T-helper 2 cell treated with Interferon-gamma antibody and Interleukin-4, amounts not matched to agents 5 μg/mL and 100 μg/mL, for 36 hours (primary cell): ENCODE results near the gene IRX2.

Experiments used
- DNase-seq: peaks from one replicate; pipeline ENCODE4 v3.0.0; 2021; ENCODE audit warnings: low spot score
- H3K27ac Mint-ChIP-seq: one replicate; pipeline ENCODE4 v1.8.0; 2021; ENCODE audit warnings: mild to moderate bottlenecking, mixed read lengths
- H3K27me3 Mint-ChIP-seq: one replicate; pipeline ENCODE4 v1.8.0; 2021; ENCODE audit warnings: low read depth, mixed read lengths
- H3K36me3 Mint-ChIP-seq: one replicate; pipeline ENCODE4 v1.8.0; 2021; ENCODE audit warnings: low read depth, mixed read lengths
- H3K4me1 Mint-ChIP-seq: one replicate; pipeline ENCODE4 v1.8.0; 2021; ENCODE audit warnings: low read depth, mixed read lengths
- H3K4me3 Mint-ChIP-seq: one replicate; pipeline ENCODE4 v1.8.0; 2022; ENCODE audit warnings: mild to moderate bottlenecking, moderate library complexity, mixed read lengths
- H3K9me3 Mint-ChIP-seq: one replicate; pipeline ENCODE4 v1.8.0; 2021; ENCODE audit warnings: mixed read lengths

IRX2 gene

DNA sequence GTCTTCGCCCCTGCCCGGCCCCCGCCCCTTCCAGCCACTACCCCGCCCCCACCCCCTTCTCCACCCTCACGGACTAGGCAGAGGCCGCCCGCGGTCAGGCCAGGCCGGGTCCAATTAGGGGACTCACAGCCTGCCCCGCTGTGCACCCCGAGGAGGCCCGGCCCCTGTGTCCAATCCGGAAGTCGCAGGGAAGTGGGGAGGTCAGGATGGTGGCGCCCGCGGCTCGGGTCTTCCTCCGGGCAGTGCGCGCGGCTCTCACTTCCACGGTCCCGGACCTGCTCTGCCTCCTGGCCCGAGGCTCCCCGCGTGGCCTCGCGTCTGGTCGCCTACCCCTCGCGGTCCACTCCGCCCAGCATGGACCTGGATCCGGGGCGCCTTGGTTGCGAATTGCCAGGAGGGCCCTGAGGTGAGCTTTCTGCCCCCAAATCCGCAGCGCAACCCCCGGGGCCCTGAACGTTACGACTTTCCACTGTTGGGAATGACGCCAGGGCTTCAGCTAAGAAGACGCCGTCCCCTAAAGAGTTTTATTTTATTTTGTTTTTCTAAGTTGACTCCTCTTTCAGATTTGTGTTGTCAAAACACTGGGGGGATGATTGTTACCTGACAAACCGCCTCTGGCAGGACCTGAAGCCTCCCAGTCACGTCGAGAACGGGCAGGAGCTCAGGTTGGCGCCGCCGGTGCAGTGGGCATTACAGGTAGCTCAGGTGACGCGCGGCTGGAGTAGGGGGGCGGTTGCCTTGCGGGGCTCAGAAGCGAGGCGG lies 763 bp upstream of the IRX2 start:
- Mint-ChIP-seq H3K9me3 (no peaks in the 10 kb centered on the region), H3K4me3 (peak overlapping the region; percentile 13), H3K27me3 (peaks cover 60% of the 10 kb centered on the region), H3K27ac (peak overlapping the region; percentile 65), H3K4me1 (peaks cover 2% of the 10 kb centered on the region), H3K36me3 (no peaks in the 10 kb centered on the region)
- DNase-seq: no peak

DNA sequence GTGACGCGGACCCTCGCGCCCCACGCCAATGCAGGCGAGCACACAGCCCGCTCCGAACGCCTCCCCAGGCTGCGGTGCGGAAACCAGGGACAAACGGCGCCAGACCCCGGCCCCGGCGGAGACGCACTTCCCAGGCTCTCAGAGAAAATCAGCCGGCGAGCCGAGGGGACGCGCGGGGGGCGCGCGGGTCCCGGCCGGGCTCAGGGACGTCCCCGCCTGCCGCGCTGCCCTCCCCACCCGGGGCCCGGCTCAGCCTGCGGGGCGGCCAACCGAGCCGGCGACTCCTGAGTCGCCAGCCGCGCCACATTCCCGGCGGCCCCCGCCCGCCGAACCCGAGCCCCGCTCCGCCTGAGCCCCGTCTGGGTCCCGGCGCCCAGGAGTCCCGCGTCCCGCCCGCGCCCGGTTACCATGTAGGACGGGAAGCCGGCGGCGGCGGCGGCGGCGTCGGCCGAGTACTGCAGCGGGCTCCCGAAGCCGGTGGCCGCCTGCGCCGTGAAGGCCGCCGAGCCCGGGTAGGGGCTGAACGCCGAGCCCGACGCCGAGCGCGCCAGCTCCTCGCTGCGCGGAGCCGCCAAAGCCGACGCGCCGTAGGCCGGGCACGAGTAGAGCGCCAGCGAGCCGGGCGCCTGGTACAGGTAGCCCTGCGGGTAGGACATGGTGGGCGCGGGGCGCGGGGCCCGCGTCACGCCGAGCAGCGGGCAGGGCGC lies 566 bp downstream of the IRX2 start:
- no peak for DNase-seq
- peaks cover 57% of the 10 kb centered on the region for H3K27me3 Mint-ChIP-seq

DNA sequence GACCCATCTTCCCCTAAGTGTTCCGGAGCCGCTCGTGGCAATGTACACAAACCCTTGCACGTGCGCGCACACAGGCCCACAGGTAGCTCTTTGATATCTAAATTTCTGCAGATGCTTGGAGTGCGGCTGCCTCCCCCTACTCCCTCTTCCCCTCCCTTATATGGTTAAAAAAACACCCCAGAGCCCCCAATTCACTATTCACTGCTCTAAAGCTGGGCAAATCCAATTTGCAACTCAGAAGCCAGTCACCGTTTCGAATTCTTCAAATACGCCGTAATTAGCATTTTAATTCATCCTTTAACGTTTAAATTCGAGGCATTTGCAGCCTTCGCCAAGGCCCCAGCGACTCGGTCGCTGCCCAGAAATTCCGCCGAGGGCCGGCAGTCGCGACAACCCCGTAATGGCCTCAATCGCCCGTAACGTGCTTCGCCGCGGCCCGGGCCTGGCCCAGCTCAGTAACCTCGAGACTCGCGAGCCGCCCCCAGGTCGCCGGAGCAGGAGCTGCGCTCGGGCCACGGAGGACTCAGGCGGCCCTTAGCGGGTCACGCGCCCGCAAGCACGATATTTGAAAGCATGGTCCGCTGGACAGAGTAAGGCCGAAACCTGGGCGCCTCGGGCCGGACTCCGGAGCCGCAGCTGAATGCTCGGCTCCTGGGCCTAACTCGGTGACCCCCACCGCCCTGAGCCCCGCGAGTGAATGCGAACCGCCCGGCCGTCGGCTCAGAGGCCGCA lies 1.3 kb downstream of the IRX2 start:
- no peak for DNase-seq

More for the DNA sequence above, 566 bp downstream of the IRX2 start:
- peaks cover 2% of the 10 kb centered on the region for H3K4me1 Mint-ChIP-seq
- no peaks in the 10 kb centered on the region for H3K36me3 Mint-ChIP-seq
- H3K27ac Mint-ChIP-seq: no peak overlapping the region
- no peak overlapping the region for H3K4me3 Mint-ChIP-seq
- H3K9me3 Mint-ChIP-seq: no peaks in the 10 kb centered on the region

DNA sequence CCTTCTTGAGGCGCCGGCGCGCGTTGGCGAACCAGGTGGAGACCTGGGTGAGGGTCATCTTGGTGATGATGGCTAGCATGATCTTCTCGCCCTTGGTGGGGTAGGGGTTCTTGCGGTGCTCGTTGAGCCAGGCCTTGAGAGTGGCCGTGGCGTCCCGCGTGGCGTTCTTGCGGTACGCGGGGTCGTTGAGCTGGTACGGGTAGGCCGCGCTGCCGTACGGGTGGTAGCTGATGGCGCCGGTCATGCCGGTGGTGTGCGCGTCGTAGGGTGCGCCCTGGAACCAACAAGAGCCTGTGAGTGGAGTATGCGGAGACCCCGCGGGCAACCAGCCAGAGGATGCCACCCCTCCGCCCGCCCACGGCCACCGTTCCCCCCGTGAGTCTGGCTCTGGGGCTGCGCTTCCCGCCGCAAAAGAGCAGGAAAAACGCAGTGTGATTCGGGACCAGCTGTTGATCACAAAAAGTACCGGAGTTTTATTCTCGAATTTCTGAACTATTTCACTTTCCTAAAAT lies 1.9 kb downstream of the IRX2 start:
- Mint-ChIP-seq H3K4me1 (no peaks in the 10 kb centered on the region), H3K27ac (peak overlapping the region; percentile 82), H3K36me3 (no peaks in the 10 kb centered on the region), H3K27me3 (peaks cover 61% of the 10 kb centered on the region), H3K4me3 (peak overlapping the region; percentile 42), H3K9me3 (no peaks in the 10 kb centered on the region)
- no peak for DNase-seq

More for the DNA sequence above, 1.3 kb downstream of the IRX2 start:
- Mint-ChIP-seq H3K36me3 (no peaks in the 10 kb centered on the region), H3K4me3 (peak overlapping the region; percentile 26), H3K27me3 (peaks cover 58% of the 10 kb centered on the region), H3K27ac (peak overlapping the region; percentile 82), H3K9me3 (no peaks in the 10 kb centered on the region), H3K4me1 (no peaks in the 10 kb centered on the region)

DNA sequence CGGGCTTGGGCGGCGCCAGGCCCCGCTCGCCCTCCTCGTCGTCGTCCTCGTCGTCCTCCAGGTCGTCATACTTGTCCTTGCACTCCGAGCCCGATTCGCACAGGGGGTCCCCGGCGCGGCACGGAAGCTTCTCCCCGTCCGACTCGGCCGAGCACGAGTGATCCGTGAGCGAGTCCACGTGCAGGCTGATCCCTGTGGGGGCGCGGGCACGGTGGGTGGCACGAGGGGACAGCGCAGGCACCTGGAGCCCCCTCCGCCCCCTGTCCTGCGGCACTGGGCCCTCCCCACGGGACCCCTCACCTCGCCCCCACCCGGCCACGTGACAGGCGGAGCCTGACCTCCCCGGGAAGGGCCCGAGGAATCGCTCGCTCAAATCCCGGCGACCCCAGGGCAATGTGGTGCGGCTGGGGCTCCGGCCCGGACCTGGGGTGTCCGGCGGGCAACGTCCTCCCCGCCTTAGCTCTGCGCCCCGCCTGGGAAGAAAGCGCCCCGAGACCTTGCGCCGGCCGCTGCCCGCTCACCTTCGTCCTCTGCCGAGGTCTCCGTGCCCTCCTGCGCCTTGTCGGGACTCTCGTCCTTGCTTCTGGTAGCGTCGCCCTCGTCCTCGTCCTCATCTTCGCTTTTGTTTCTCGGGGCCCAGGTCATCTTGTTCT lies 2.5 kb downstream of the IRX2 start:
- H3K9me3 Mint-ChIP-seq: no peaks in the 10 kb centered on the region
- DNase-seq: no peak
- H3K36me3 Mint-ChIP-seq: no peaks in the 10 kb centered on the region
- no peaks in the 10 kb centered on the region for H3K4me1 Mint-ChIP-seq
- peak overlapping the region; percentile 64 for H3K27ac Mint-ChIP-seq
- peaks cover 61% of the 10 kb centered on the region for H3K27me3 Mint-ChIP-seq
- H3K4me3 Mint-ChIP-seq: peak overlapping the region; percentile 42

DNA sequence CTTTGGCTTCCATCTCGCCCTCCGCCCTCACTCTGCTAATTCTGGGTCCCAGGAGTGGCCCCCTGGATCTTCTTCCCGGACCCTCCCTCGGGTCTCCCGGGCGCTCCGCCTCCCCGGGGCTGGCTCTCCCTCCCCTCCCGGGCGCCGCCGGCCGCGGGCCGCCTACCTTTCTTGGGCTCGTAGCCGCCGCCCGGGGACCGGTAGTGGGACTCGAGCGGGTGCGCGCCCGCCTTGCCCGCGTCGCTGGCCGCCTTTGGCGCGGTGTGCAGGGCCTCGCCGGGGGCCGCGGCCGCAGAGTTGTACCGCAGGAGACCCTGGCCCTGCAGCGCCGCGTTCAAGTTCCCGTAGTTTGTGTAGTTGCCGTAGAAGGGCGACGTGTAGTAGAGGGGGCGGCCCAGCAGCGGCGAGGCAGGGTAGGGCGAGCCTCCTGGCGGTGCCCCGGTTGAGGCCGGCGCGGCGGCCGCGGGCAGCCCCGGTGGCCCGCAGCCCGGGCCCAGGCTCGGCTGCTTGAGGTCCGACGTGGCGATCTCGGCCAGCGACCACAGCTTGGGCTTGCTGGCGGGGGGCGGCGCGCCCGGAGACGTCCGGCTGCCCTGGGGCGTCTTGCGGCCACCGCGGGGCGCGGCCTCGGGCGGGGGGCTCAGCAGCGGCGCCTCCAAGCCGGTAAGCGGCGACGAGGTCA lies 3.2 kb downstream of the IRX2 start:
- no peaks in the 10 kb centered on the region for H3K4me1 Mint-ChIP-seq
- DNase-seq: no peak
- no peak overlapping the region for H3K27ac Mint-ChIP-seq
- H3K9me3 Mint-ChIP-seq: no peaks in the 10 kb centered on the region
- no peak overlapping the region for H3K4me3 Mint-ChIP-seq
- no peaks in the 10 kb centered on the region for H3K36me3 Mint-ChIP-seq
- peaks cover 62% of the 10 kb centered on the region for H3K27me3 Mint-ChIP-seq

DNA sequence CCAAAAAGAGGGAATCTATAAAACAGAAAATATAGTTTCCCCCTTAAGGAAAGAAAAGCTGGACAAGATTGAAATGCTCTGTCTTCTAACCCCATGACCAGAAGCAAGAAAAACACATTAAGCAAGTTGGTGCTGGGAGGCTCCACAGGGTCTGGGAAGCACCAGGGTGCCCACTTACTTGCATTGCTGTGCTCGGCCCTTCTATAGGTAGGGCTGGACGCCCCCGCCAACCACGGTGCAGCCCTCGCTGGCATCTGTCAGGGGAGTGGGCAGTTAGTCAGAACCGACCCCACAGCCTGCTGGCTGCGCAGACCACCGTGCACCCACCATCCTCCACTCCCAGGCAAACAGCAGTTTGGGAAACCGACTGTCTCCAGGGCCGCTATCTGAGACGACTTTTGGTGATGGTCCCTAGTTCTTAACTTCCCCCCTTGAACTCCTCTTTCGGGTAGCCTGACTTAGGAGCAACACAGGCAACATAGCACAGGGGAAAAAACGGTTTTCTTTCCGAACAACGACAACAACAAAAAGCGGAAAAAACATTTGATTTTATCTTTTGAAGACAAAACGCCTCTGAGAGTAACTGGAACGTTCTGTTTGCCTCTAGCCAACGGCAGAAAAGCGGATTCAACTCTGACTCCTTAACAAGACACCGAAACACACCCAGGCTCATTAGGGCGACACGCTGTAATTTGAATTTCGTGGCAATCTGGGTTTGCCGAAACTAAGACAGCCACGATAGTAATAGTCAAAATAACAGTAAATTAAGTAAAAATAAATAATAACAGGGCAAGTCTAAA lies 3.9 kb downstream of the IRX2 start:
- Mint-ChIP-seq H3K4me1 (no peaks in the 10 kb centered on the region), H3K36me3 (no peaks in the 10 kb centered on the region), H3K27me3 (peaks cover 58% of the 10 kb centered on the region), H3K4me3 (no peak overlapping the region), H3K9me3 (no peaks in the 10 kb centered on the region), H3K27ac (no peak overlapping the region)
- DNase-seq: no peak

DNA sequence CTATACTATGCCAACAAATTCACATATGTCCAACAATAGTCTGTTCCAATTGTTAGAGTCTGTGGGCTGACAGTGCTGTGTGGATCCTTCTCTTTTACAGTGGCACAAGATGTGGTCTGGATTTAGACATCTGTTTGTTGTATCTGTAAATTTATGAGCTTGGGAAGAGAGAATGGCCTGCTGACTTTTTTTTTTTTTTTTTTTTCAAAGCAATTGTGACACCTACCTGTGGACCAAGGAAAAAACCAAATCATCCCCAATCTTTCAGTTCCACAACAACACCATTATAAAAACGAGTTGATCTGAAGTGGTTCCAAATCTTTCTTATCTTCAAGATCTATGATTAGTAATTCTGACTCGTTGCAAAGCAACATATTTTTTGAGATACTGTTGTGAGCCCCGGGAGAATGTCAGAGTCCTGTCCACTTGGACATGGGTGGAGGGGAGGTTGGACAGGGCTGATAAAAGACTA lies 4.9 kb downstream of the IRX2 start:
- no peak overlapping the region for H3K4me3 Mint-ChIP-seq

DNA sequence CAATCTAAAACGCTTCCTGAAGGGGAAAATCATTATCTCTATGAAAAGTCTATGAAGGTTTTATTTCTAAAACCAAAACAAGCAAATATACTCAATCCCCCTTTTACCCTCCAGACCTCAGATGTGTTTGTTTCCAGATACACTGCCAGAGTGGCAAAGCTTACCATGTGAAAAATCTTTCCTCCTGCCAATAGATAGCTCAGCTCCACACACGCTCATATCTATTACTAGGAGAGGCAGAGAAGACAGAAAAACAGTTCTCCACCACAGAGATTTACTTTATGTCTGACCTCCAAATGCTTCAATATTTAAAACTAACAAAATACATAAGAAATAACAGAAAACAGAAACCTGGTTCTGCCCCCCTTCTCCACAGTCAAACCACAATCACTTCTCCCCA lies 7.0 kb downstream of the IRX2 start:
- H3K27me3 Mint-ChIP-seq: peaks cover 60% of the 10 kb centered on the region
- DNase-seq: no peak
- no peaks in the 10 kb centered on the region for H3K36me3 Mint-ChIP-seq
- H3K4me1 Mint-ChIP-seq: no peaks in the 10 kb centered on the region
- no peaks in the 10 kb centered on the region for H3K9me3 Mint-ChIP-seq
- no peak overlapping the region for H3K27ac Mint-ChIP-seq
- H3K4me3 Mint-ChIP-seq: no peak overlapping the region

More for the DNA sequence above, 4.9 kb downstream of the IRX2 start:
- no peak overlapping the region for H3K27ac Mint-ChIP-seq
- peaks cover 62% of the 10 kb centered on the region for H3K27me3 Mint-ChIP-seq
- H3K9me3 Mint-ChIP-seq: no peaks in the 10 kb centered on the region
- DNase-seq: no peak
- H3K36me3 Mint-ChIP-seq: no peaks in the 10 kb centered on the region
- H3K4me1 Mint-ChIP-seq: no peaks in the 10 kb centered on the region

DNA sequence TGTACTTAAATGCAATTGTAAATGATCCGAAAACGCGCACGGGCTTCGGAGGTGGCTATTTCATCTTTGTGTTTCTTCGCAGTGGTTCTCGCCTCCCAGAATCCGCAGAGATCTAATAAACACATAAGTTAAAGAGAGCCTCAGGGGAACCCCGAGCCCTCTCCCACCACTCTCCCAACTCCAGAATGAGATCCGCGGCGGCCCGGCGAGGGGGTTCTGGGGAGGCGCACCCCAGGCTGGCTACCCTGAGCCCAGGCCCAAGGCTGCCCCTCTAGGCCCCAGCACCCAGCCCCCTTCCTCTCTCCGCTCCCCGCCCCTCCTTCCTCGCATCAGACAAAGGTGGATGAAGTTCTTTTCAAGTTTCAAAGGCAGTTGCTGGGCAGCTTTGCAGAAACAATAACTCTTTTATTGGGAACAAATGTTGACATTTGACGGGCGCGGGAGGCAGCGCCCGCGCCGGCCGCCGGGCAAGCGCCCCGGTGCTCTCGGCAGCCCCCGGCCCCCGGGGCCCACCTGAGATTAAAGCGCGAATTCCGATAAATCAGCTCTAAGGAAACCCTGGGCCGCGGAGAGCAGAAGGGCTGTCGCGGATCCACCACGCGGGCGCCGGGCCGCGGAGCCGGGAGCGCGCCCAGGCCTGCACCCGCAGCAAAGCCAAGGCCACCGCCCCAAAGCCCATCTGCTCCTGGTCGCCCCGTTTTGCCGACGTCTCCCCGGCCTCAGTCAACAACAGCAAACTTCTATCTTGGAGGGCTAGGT lies 8.4 kb downstream of the IRX2 start:
- no peaks in the 10 kb centered on the region for H3K4me1 Mint-ChIP-seq
- no peak for DNase-seq
- no peak overlapping the region for H3K4me3 Mint-ChIP-seq
- H3K27ac Mint-ChIP-seq: no peak overlapping the region
- H3K9me3 Mint-ChIP-seq: no peaks in the 10 kb centered on the region
- H3K36me3 Mint-ChIP-seq: no peaks in the 10 kb centered on the region
- peaks cover 63% of the 10 kb centered on the region for H3K27me3 Mint-ChIP-seq

DNA sequence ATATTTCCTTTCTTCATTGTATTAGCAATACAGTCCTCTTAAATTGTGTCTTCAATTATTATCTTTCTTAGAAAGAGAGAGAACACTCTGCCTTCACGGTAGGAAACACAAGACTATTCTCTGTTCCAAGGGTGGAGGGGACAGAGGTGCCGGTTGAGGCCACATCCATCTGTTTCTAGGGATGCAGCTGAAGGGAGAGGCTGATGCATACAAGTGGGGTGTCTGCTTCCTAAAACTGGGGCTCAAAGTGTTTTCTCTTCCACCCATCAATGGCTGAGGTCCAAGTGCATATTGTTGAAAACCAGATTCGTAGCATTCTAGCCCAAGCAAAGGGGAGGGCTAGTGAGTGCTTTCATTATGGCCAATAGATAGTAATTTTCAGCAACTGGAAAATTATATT lies 9.5 kb downstream of the IRX2 start:
- Mint-ChIP-seq H3K27ac (no peak overlapping the region), H3K4me3 (no peak overlapping the region), H3K9me3 (no peaks in the 10 kb centered on the region), H3K4me1 (no peaks in the 10 kb centered on the region), H3K27me3 (peaks cover 60% of the 10 kb centered on the region), H3K36me3 (no peaks in the 10 kb centered on the region)
- DNase-seq: no peak
